Measurements from ENCODE around the gene CD200.

GRCh38 chr3:112346491-112347122 is 13.7 kb downstream of the CD200 start:
- TF ChIP-seq CTCF (IDR thresholded peaks at IDR 0.05), result no peak
- no peak for TF ChIP-seq POLR2AphosphoS5 (IDR thresholded peaks at IDR 0.05; ENCODE audit: low read depth, low read length)
- TF ChIP-seq TCF7L2 (IDR thresholded peaks at IDR 0.05; ENCODE audit: low read depth, low read length), result no peak
- TF ChIP-seq, protein P1, sequence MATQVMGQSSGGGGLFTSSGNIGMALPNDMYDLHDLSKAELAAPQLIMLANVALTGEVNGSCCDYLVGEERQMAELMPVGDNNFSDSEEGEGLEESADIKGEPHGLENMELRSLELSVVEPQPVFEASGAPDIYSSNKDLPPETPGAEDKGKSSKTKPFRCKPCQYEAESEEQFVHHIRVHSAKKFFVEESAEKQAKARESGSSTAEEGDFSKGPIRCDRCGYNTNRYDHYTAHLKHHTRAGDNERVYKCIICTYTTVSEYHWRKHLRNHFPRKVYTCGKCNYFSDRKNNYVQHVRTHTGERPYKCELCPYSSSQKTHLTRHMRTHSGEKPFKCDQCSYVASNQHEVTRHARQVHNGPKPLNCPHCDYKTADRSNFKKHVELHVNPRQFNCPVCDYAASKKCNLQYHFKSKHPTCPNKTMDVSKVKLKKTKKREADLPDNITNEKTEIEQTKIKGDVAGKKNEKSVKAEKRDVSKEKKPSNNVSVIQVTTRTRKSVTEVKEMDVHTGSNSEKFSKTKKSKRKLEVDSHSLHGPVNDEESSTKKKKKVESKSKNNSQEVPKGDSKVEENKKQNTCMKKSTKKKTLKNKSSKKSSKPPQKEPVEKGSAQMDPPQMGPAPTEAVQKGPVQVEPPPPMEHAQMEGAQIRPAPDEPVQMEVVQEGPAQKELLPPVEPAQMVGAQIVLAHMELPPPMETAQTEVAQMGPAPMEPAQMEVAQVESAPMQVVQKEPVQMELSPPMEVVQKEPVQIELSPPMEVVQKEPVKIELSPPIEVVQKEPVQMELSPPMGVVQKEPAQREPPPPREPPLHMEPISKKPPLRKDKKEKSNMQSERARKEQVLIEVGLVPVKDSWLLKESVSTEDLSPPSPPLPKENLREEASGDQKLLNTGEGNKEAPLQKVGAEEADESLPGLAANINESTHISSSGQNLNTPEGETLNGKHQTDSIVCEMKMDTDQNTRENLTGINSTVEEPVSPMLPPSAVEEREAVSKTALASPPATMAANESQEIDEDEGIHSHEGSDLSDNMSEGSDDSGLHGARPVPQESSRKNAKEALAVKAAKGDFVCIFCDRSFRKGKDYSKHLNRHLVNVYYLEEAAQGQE (IDR thresholded peaks at IDR 0.05; ENCODE audit: insufficient read depth in 1 of 2, low read depth in 2 of 2, low read length in 1 of 2), result no peak
- TF ChIP-seq SIN3A (IDR thresholded peaks at IDR 0.05; ENCODE audit: borderline replicate concordance, insufficient read depth, low read depth, low read length), result no peak
